DMS 273 (cell line): ENCODE data around the gene TNNC1.
A peak's percentile ranks its signal among the peaks of the same experiment; 100 is the strongest.

ENCODE experiments used
- DNase-seq: peaks from one replicate; lab custom pipeline; 2025; ENCODE audit not compliant: unreplicated experiment; lab: John Stamatoyannopoulos, UW

Gene TNNC1

GRCh38 chr3:52484680-52485461, 31.0 kb upstream of the TNNC1 start:
- DNase-seq = no peak

- no peak for DNase-seq
Observed at GRCh38 chr3:52483577-52484381, 29.9 kb upstream of the TNNC1 start.

GRCh38 chr3:52483081-52483480, 29.2 kb upstream of the TNNC1 start:
- DNase-seq = no peak

GRCh38 chr3:52481819-52482521, 28.1 kb upstream of the TNNC1 start:
- DNase-seq = peak; percentile 17

GRCh38 chr3:52480768-52481715, 27.2 kb upstream of the TNNC1 start:
- DNase-seq = peak; percentile 81

GRCh38 chr3:52479877-52480575, 26.2 kb upstream of the TNNC1 start:
- DNase-seq = no peak

- no peak for DNase-seq
Observed at GRCh38 chr3:52479037-52479876, 25.4 kb upstream of the TNNC1 start.

- DNase-seq = no peak
Observed at GRCh38 chr3:52477796-52478095, 23.9 kb upstream of the TNNC1 start.

- DNase-seq = no peak
Observed at GRCh38 chr3:52477076-52477795, 23.4 kb upstream of the TNNC1 start.

- DNase-seq = no peak
Observed at GRCh38 chr3:52473026-52473425, 19.2 kb upstream of the TNNC1 start.

- DNase-seq = no peak
Observed at GRCh38 chr3:52472239-52473000, 18.6 kb upstream of the TNNC1 start.

GRCh38 chr3:52471371-52472238, 17.8 kb upstream of the TNNC1 start:
- peak; percentile 57 for DNase-seq

- no peak for DNase-seq
Observed at GRCh38 chr3:52470920-52471319, 17.1 kb upstream of the TNNC1 start.

- peak; percentile 91 for DNase-seq
Observed at GRCh38 chr3:52469001-52469400, 15.2 kb upstream of the TNNC1 start.

GRCh38 chr3:52468336-52468735, 14.5 kb upstream of the TNNC1 start:
- peak; percentile 85 for DNase-seq

GRCh38 chr3:52463416-52463815, 9.6 kb upstream of the TNNC1 start:
- DNase-seq = no peak

GRCh38 chr3:52461874-52462273, 8.0 kb upstream of the TNNC1 start:
- DNase-seq = no peak
